ENCODE results near the gene SOX10.

Gene SOX10

DNA sequence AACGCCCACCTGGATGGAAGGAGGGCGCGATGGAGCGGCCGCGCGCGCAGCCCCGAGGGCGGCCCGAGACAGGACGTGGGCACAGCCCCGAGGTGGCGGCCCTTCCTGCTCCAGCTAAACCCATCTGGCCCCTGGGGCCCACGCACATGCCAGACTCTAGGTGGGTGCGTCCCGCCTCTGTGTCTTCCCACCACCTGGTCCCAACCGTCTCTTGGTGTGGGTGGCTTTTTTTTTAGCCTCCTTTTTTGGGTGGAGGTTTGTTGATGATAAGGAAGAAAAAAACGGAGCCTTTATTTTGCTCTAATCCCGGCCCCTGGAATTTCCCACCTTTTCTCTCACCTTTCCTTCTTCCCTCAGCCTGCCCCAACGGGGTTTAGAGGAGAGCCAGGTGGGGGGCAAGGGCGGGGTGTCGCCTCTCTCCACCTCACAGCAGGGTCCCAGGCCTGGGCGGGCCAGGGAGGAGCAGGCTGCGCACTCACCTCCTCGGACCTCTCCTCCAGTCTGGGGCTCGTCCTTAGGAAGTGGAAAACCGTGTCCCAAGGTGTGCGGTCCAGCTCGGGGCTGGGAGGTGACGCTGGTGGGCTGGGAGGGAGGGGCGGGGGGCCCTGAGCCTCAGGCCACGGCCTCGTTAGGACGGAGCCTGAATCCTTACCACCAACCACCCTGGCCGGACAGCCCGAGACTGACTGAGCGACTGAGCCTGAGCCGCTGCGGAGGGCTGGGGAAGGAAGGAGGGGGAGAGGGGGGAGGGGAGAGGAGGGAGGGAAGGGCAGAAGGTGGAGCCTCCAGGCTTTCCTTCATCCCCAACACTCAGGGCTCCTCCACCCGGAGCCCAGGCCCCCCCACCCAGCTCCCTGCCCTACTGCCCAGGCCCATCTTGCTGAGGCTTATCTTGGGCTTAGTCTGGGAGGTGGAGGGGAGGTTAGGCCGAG, at the start of gene SOX10:
SOX10 (minus strand) TSS at position 696 of the 932 bp plus-strand sequence. CDS start 771 bp downstream, outside the sequence.
- DNase-seq = peak; percentile 3

DNA sequence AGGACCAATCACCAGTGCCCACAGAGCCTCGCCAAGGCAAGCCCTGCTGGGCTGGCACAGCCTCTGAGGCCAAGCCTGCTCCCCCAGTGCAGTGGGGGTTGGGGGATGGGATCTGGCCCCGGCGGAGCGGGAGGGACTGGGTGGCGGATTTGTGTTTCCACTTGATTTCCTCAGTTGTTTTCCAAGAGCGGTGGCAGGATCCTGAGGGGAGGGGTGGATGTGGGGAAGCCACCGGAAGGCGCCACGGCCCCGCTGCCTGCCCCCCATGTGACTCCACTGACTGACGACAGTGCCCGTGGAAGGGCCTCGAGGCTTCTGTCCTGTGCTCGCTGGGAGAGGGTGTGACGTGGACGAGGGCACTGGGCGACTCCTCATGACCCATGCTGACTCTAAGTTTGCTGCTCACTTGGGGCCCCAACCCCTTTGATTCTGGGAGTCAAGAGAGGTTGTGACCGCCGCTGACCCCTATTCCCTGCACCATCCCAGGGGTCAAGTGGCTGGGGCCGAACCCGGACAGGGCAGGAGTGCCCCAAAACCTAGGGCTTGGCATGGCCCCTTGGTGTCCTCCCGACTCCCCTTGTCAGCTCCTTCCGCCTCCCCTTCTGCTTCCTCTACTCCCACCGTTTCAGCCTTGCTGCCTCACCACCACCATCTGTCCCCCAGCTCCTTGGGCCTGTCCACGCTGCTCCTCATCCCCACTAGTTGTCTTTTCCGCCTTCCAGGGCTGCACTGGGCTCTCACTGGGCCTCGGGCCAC, 49.3 kb upstream of the SOX10 start:
- DNase-seq = no peak

DNA sequence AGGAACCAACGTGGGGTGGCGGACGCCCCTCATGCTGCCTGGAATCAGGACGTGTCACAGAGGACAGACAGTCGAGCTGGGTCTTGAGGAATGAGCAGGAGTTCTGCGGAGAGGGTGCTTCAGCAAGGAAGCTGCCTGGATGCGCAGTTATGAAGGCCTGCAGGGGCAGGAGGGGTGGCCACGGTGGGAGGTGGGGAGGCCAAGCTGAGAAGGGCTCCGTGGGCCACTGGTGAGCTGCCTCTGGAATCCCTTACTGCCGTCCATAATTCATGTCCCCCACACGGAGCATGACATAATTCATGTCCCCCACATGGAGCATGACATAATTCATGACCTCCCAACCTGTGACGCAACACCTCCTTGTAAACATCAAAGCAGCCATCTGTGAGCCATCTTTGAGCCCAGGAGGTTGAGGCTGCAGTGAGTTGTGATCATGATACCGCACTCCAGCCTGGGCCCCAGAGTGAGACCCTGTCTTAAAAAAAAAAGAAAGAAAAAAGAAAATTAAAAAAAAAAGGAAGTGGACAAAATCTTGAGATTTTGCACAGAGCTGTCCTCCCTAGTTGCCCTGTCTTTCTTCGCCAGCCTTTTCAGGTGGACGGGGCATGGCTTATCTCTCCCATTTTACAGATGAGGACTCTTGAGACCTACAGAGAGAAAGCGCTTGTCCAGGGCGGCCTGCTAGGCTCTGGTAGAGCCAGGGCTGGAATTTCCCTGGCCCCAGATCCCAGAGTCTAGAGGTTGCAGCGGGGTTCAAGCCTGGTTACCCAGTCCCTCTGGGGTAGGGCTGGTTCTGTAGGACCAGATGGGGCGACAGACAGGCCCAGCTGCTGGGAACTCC, 48.5 kb upstream of the SOX10 start:
- DNase-seq = no peak

DNA sequence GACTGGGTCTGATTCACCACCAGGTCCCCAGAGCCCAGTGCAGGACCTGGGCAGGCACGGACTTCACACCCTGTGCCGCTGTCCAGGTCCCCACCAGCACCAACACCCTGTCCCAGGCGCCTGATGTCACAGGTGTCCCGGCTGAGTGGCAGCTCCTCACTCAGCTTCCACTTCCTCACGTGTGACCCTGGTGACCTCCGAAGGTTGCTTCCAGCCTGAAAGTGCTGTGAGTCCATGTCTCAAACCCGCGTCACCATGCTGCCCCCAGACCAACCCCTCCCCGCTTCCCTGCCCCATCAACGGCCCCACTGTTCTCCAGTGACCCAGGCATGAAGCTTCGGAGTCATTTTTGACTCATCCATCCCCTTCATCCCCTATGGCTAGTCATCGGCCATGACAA, 47.1 kb upstream of the SOX10 start:
- DNase-seq = no peak

DNA sequence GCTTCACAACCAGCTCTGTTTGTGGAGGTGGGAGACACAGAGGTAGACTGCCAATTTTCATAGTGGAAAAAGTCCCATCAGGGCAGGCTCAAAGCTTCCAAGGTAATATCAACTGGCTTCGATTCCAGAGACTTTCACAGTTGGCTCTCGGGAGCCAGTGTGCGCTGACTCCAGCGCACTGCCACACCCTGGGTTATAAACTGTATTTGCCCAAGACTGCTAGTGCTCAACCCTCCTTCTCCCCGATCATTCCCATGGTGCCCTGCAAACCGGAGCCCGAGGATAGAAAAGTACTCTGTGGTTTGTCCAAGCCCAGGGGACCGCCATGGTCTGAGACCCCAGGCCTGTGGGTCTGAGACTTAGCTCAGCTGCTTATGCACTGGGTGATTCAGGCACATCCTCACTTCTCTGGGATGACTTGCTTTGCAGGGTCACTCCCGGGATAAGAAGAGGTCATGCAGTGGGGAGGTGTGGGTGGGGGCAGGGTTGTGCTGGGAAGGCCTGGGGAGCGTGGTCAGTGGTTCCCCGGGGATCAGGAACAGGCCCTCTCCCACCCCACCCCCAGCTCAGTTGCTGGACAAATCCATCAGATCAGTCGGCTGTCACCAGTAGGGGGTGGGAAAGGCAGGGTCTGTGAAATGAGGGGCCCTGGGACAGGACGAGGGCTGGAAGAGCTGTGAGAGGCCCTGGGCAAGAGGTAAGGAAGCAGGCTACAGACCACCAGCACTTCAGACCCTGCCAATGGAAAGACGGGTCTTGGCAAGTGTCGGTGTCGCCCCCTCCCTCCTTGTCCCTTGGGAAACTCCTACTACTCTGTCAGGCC, 46.2 kb upstream of the SOX10 start:
- no peak for DNase-seq

DNA sequence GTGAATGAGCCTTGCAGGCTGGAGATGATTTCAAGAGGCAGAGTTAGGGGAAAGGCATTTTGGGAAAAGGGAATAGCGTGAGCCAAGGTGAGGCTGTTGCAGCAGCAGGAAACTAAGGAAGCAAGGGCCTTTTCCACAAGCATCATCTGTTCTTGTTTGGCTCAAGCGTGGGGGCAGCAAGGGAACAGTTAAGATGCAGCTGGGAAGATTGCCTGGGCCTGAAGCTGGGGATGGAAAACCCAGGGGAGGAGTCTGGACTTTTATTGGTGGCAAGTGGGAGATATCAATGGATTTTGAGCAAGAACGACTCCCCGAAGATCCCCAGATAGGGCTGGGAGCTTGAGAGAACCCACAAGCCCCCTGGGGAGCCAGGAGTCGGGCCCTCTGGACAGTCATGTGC, 45.5 kb upstream of the SOX10 start:
- DNase-seq = no peak

DNA sequence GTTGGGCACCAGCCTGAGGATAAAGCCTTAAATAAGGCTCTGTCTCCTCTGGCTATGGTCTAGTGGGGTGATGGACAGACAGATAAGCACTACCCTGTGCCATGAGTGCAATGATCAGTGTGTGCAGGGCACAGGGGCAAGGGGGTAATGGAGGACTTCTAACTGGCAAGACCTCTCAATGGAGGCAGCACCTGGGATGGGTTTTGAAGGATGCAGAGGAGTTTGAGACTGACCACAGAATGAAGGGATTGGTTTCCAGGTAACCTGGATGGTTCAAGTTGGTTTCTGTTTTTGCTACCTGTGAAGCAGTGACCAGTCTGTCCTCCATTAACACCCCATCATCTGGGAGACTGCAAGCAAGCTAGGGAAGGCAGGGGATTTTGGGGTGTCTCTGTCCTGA, 45.0 kb upstream of the SOX10 start:
- no peak for DNase-seq

DNA sequence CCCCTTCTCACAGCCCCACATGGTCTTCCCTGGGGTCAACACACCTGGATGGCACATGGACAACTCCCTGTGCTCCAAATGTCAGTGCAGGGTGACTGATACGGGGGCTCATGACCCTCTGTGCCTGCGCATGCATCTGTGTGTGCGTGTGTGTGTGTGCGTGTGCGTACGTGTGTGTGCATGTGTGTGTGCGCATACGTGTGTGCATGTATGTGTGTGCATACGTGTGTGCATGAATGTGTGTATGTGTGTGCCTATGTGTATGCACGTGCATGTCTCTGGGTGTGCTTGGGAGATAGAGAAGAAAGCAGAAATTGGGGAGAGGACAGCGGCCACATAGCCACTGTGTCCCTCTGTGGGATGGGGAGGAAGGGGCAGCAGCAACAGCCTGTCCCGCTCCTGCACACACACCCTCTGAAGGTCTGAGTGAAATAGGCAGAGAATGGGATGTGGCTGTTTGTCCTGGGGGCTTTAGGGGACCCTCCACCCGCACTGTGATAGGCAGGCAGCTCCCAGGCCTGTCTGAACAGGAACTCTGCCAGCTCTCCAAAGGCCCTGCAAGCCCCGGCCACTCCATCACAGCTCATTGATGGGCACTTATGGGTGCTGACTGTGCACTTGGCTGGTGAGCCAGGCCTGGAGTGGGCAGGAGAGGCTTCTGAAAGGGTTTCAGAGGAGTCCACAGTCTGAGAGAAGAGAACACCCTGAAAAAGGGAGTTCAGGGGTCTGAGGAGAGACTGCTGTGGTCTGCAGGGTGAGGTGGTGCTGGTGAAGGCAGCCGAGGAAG, 44.2 kb upstream of the SOX10 start:
- no peak for DNase-seq

DNA sequence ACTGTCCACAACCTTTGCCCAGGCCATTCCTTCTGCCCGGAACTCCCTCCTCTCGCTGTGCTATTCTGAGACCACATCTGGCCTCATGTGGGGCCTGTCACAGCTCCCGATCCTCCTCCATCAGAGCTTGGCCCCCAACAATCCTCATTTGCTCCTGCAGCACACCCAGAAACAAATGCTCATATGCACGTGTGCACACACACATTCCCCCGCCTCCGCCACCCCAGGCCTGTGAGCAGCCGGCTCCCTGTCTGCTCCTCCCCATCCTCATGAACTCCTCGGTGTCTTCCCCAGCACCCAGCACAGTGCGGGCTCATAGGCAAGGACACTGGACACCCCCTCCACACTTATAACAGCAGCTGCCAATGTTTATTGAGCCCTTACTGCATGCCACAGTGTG, 43.1 kb upstream of the SOX10 start:
- DNase-seq = no peak

DNA sequence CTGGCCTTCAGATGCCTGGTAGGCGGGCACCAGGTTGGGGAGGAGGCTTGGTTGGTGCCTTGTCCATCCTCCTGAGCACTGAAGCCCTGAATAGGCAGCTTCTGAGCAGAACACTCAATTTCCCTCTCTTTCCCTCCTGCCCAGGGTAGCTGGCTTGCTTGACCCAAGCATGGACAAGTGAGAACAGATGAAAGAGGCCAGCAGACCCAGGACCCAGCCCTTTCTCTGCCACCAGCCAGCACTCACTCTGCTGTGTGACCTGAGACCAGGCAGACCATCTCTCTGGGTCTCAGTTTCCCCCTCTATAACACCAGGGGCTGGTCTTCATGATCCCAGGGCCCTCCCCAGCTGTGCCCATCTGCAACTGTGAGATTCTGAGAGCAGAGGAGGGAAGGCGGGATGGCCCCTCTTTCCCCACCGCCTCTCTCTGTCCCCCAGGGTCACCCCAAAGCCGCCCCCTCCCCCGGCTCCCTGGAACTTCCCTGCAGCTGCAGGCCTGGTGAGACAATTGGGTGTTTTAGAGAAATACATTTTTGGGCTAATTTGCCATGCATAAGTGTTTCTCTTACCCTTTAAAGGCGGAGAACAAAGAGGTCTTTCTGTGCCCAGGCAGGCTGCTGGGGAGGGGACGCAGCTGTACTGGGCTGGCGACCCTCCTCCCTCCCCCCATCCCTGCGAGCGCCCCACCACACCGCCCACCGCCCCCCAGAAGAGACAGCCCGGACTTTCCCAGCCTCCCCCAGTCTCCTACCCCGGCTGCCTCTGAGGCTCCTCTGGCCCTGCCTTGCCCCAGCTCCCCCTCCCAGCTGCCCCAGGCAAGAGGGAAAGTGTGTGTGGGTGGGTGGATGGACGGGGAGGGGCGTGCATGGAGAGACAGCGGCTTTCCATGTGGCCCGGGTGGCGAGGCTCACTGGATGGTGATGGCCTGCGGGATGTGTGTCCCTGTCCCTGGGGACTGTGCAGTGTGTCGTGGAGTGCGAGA, 42.1 kb upstream of the SOX10 start:
- no peak for DNase-seq

DNA sequence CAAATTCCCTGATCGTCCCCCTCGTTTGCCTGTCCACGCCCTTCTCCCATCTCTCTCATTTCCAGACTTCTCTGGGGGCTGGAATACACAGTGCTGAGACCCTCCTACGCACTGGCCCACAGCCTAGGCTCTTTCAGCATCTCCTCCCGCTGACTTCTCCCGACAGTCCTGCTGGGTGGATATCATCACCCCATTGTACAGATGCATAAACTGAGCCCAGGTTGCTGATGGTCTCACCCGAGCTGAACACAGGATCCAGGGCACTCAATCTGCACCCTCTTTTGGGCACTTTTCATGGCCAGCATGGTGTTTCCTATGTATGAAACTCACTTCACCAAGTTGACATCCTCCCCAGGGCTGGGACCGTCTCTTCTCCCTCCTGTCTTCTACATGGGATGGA, 41.2 kb upstream of the SOX10 start:
- DNase-seq = no peak

DNA sequence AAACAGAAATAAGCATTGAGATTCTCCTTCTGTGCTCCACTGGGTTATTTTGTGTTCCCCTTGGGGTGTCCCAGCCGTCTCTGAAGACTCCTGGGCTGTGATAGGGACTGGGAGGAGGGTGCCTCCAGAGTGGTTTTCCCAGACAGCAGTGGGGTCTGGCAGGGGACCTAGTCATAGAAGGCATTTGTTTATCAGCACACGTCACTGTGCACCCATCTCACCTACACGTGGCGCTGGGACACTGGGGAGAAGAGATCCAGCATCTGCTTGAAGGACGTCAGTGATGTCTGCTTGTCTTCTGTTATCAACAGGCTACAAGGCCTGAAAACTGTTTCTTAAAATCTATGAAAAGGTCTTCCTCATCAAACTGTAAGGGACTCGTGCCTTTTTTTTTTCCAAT, 38.7 kb upstream of the SOX10 start:
- no peak for DNase-seq

DNA sequence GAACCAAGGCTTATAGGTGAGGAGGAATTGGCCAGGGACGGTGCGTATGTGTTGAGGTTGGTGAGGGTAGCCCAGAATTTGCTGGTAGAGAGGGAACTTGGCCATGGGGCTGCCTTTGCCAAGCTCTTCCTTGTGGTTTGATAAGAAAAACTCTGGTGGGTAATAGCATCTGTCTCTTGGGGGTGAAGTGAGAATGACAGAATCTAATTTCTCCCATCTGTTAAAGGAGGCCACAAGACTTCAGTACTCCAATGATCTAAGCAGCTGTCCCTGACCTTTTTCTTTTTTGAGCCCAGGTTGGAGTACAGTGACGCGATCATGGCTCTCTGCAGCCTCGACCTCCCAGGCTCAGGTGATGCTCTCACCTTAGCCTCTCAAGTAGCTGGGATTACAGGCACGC, 36.9 kb upstream of the SOX10 start:
- DNase-seq = no peak

DNA sequence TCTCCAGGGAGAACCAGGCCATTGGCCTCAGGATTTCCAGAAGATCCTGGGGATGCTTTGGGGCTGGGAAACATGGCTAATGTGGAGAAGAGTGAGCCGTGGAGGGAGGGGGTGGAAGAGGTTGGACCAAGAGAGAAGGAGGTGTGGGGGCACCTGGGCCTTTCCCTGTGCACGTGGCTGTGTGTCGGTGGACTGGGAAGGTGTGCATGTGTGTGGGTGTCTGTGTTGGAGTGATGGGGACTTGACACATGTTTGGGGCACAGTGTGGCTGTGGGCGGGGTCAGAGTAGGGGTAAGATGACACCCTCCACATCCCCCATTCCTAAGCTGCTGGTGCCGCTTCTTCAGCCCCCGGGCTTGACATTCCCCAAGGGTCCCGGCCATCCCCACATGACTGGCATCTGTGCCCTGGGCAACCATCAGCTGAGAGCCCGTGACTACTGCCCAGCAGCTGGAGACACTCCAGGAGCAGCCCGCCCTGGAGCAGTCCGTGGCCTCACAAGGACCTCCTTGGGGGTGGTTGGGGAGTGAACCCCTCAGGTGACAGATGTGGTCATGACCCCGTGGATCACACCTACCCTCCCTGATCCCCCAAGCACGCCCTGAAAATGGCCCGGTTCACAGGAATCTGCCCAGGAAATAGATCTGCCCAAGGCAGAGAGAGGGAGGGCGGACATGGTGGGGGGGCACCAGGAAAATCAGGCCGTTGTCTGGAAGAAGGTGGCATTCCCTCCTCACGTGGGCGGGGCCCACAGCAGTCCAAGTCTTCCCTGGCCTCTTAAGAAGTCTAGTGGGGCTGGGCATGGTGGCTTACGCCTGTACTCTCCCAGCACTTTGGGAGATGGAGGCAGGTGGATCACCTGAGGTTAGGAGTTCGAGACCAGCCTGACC, 34.8 kb upstream of the SOX10 start:
- DNase-seq = no peak

DNA sequence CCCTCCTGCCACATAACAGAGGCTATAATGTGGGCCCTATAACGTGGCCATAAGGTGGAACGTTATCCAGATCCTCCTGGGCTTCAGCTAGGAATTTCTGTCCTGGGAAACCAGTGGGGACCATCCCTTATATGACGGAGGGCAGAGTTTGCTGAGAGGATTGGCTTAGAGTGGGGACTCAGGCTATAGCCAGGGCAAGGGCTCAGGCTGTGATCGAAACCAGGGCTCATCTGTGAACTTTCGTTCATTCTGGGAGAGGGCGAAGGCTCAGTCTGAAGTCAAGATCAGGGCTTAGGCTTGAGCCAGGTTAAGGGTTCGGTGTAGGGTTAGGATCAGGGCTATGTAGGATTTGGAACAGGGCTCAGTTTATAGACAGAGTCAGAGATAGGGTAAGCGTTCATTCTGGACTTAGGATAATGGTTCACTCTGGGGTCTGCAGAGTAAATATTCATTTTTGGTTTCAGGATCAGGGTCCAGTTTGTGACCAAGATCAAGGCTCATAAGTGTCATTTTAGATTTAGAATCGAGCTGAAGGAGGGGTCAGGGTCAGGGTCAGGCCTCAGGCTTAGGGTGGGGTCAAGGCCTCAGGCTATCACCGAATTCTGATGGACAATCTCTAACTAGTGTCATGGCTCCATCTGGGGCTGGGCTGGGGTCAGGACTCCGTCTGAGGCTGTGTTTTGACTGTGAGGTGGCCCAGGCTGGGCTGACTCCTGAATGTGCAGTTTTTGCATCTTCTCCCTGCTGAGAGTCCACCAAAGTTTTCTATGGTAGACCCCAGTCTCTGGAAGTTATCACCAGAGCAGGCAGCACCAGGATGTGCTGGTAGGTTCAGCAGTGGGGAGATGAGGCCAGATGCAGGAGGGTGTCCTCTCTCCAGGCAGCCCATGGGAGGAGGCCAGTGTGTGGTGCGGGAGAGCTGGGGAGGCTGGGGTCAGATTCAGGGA, 33.9 kb upstream of the SOX10 start:
- no peak for DNase-seq

DNA sequence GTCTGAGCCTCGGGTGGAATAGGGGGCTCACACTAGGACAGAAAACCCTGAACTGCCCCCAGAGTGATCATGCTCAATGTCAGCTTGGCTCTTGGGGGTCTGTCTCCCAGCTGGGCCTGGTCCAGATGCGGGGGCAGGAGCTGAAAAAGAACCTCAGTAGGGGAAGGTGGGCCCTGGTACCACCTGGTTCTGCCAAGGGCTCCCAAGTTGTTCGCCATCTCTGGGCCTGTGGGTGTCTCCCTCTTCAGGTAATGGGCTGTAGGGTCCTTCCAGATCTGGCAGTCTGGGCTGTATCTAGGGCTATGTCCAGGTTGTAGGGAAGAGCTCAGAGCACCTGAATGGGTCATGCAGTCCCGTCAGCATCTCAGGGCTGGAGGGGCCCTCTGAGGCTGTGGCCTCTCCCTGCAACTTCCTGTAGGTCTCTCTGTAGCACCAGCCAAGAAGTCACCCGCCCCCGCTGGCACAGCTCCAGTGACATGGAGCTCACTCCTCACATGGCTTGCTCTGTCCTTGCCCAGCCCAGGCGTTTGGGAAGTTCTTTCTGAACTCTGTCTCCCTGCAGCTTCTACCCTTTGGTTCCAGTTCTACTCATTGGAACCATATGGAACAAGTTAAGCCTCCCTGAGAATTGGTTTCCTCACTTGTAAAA, 33.0 kb upstream of the SOX10 start:
- no peak for DNase-seq
